Tibial artery (tissue), 4 donors: ENCODE results near the gene ERCC6L2.

ENCODE experiments used
- DNase-seq, 2 donors: peaks; one replicate each; pipeline ENCODE4 v3.0.0-alpha.2; 2019
- H3K27ac ChIP-seq, 2 donors: fragments of 200-600 bp; sonication (generic) in 1 of 2; 1 replicate in 1 of 2; 2 replicates in 1 of 2; pipeline ENCODE4 v1.5.1; 2018 to 2019; ENCODE audit warnings: mild to moderate bottlenecking in 1 of 2
- H3K27me3 ChIP-seq, 2 donors: fragments of 200-600 bp; sonication (generic) in 1 of 2; one replicate each; pipeline versions ENCODE4 v1.5.1 to v1.6.0; 2016 to 2019
- H3K36me3 ChIP-seq, 3 donors: fragments of 200-600 bp; sonication (generic) in 2 of 3; one replicate each; pipeline ENCODE4 v1.5.1; 2016 to 2019; ENCODE audit warnings: mild to moderate bottlenecking in 2 of 3
- H3K4me1 ChIP-seq, 4 donors: fragments of 200-600 bp; sonication (generic) in 2 of 4; 1 replicate in 3 of 4; 2 replicates in 1 of 4; pipeline ENCODE4 v1.5.1; 2016 to 2019
- H3K4me3 ChIP-seq, 2 donors: fragments of 200-600 bp; sonication (generic) in 1 of 2; 1 replicate in 1 of 2; 2 replicates in 1 of 2; pipeline ENCODE4 v1.5.1; 2018 to 2019; ENCODE audit warnings: mild to moderate bottlenecking in 2 of 2
- H3K9me3 ChIP-seq, 3 donors: fragments of 200-600 bp; sonication (generic) in 1 of 3; one replicate each; pipeline ENCODE4 v1.5.1; 2016 to 2019
- CTCF ChIP-seq, 2 experiments: fragments of 200-600 bp in 1 of 2; fragments of 450-650 bp in 1 of 2; IDR thresholded peaks; one replicate each; pipeline ENCODE4 v1.5.1; 2017 to 2019; ENCODE audit warnings: antibody characterized with exemption in 2 of 2, mild to moderate bottlenecking in 1 of 2, moderate library complexity in 1 of 2
- intact Hi-C: fragments of 100-400 bp; cut with DNase I; formaldehyde crosslinking; loops from one replicate; pipeline ENCODE4 v1.15.0; 2023; ENCODE audit warnings: low total_unique reads

ERCC6L2 gene

GRCh38 chr9:95970317-95970716, 94.8 kb downstream of the ERCC6L2 start:
- no peaks in the 10 kb centered on the region for H3K27me3 ChIP-seq
- no peak overlapping the region for H3K4me3 ChIP-seq
- H3K36me3 ChIP-seq, result peaks cover 22 to 28% (median 22%) of the 10 kb centered on the region in 3 donors
- intact Hi-C loops, result no loop called here
- TF ChIP-seq CTCF (IDR thresholded peaks at IDR 0.05), result no peak
- no peaks in the 10 kb centered on the region for H3K9me3 ChIP-seq
- no peak for DNase-seq
- H3K4me1 ChIP-seq, result peaks cover 0 to 5% (median 0%) of the 10 kb centered on the region in 4 donors
- H3K27ac ChIP-seq, result no peak overlapping the region

- H3K36me3 ChIP-seq, result peaks cover 22% of the 10 kb centered on the region in 3 donors
- no peaks in the 10 kb centered on the region for H3K9me3 ChIP-seq
- TF ChIP-seq CTCF (IDR thresholded peaks at IDR 0.05), result no peak
- H3K27ac ChIP-seq, result no peak overlapping the region
- intact Hi-C loops, result no loop called here
- no peaks in the 10 kb centered on the region for H3K4me1 ChIP-seq
- no peaks in the 10 kb centered on the region for H3K27me3 ChIP-seq
- H3K4me3 ChIP-seq, result no peak overlapping the region
- no peak for DNase-seq
Observed at GRCh38 chr9:95971815-95972214, 96.3 kb downstream of the ERCC6L2 start.

GRCh38 chr9:95974389-95974788, 98.9 kb downstream of the ERCC6L2 start:
- intact Hi-C loops, result no loop called here

GRCh38 chr9:95977371-95977770, 101.9 kb downstream of the ERCC6L2 start:
- no peak for DNase-seq
- TF ChIP-seq CTCF (IDR thresholded peaks at IDR 0.05), result no peak
- Histone ChIP-seq H3K4me3 (no peak overlapping the region), H3K27me3 (no peaks in the 10 kb centered on the region), H3K36me3 (peaks cover 7 to 33% (median 28%) of the 10 kb centered on the region in 3 donors), H3K4me1 (no peaks in the 10 kb centered on the region), H3K27ac (no peak overlapping the region), H3K9me3 (no peaks in the 10 kb centered on the region)
- intact Hi-C loops, result no loop called here

More at GRCh38 chr9:95974389-95974788, 98.9 kb downstream of the ERCC6L2 start:
- Histone ChIP-seq H3K27me3 (no peaks in the 10 kb centered on the region), H3K36me3 (peaks cover 18 to 36% (median 30%) of the 10 kb centered on the region in 3 donors), H3K4me3 (no peak overlapping the region), H3K9me3 (no peaks in the 10 kb centered on the region), H3K4me1 (no peaks in the 10 kb centered on the region), H3K27ac (no peak overlapping the region)
- no peak for TF ChIP-seq CTCF (IDR thresholded peaks at IDR 0.05)
- DNase-seq, result no peak

- TF ChIP-seq CTCF (IDR thresholded peaks at IDR 0.05), result no peak
- no peak overlapping the region for H3K27ac ChIP-seq
- H3K27me3 ChIP-seq, result no peaks in the 10 kb centered on the region
- no peaks in the 10 kb centered on the region for H3K4me1 ChIP-seq
- no peak for DNase-seq
- no peaks in the 10 kb centered on the region for H3K9me3 ChIP-seq
- H3K4me3 ChIP-seq, result no peak overlapping the region
- H3K36me3 ChIP-seq, result peaks cover 6 to 25% (median 21%) of the 10 kb centered on the region in 3 donors
- intact Hi-C loops, result no loop called here
Observed at GRCh38 chr9:95978106-95978505, 102.6 kb downstream of the ERCC6L2 start.

GRCh38 chr9:95979446-95979845, 104.0 kb downstream of the ERCC6L2 start:
- H3K4me3 ChIP-seq, result no peak overlapping the region
- no peaks in the 10 kb centered on the region for H3K9me3 ChIP-seq
- DNase-seq, result no peak
- intact Hi-C loops, result no loop called here
- no peak for TF ChIP-seq CTCF (IDR thresholded peaks at IDR 0.05)
- H3K4me1 ChIP-seq, result no peaks in the 10 kb centered on the region
- no peaks in the 10 kb centered on the region for H3K27me3 ChIP-seq
- no peak overlapping the region for H3K27ac ChIP-seq
- H3K36me3 ChIP-seq, result peaks cover 6 to 18% (median 14%) of the 10 kb centered on the region in 3 donors
